GM20000 (cell line): ENCODE measurements around the gene MAP2K3.
A peak's percentile ranks its signal among the peaks of the same experiment; 100 is the strongest.

Experiments
- DNase-seq: peaks from one replicate; pipeline ENCODE4 v3.0.0; 2012; ENCODE audit warnings: low spot score
- TF ChIP-seq, protein P1 (sequence below): IDR thresholded peaks from 2 replicates; pipeline ENCODE4 v1.5.1; 2012; ENCODE audit warnings: mild to moderate bottlenecking, control low read depth; ENCODE audit errors: extremely low read depth, missing control alignments

Gene MAP2K3

DNA sequence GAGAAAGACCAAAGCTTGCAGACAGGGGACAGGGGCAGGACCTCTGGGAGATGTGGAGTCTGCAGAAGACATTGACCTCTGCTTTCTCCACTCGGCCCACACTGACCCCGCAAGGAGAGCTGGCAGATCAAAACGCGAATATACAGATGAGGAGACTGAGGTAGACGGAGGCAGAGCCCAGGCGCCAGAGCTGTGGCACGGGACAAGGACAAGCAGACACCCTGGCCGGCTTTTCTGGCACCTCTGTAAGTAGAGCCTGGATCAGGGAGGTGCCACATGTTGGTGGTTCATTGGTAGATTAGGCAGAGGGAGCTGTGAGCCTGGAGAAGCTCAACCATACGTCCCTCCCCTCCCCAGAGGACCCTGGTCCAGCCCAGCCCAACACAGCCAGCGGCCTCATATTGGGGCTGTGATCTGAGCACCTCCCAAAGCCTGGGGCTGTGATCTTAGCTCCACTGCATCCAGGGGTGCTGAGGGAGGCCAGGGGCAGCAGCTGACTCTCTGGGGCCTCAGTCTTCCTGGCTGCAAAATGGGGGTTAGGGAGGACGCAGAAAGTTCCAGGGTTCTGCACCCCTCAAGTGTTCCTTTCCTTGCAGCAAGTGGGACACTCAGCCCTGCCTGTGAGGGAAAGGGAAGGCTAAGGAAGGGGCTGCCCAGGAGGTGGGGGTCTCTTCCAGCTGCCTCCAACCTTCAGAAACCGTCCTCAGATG lies 35.3 kb upstream of the MAP2K3 start:
- TF ChIP-seq, protein P1, sequence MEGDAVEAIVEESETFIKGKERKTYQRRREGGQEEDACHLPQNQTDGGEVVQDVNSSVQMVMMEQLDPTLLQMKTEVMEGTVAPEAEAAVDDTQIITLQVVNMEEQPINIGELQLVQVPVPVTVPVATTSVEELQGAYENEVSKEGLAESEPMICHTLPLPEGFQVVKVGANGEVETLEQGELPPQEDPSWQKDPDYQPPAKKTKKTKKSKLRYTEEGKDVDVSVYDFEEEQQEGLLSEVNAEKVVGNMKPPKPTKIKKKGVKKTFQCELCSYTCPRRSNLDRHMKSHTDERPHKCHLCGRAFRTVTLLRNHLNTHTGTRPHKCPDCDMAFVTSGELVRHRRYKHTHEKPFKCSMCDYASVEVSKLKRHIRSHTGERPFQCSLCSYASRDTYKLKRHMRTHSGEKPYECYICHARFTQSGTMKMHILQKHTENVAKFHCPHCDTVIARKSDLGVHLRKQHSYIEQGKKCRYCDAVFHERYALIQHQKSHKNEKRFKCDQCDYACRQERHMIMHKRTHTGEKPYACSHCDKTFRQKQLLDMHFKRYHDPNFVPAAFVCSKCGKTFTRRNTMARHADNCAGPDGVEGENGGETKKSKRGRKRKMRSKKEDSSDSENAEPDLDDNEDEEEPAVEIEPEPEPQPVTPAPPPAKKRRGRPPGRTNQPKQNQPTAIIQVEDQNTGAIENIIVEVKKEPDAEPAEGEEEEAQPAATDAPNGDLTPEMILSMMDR, result no peak
- DNase-seq, result no peak

- no peak for DNase-seq
- TF ChIP-seq, protein P1, result no peak
Observed at GRCh38 chr17:21249920-21250703, 34.4 kb upstream of the MAP2K3 start.

DNA sequence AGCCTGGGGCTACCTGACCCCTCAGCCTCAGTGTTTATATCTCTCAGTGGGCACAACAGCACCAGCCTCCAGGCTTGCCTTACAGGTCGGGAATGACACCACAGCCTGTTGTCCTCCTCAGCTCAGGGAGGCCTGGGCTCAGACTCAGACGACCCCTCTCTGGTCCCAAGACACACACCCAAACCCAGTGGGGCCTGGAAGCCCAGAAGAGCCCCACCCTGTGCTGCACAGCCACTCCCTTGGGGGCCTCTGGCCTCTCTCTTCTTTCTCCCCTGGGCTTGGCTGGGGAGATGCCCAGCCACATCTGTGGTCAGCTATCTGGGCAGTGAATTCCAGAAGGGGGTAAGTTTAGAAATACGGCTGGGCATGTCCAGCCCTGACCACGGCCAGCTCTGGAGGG lies 33.7 kb upstream of the MAP2K3 start:
- TF ChIP-seq, protein P1, result no peak
- no peak for DNase-seq

GRCh38 chr17:21251337-21252010 lies 33.0 kb upstream of the MAP2K3 start:
- no peak for DNase-seq
- TF ChIP-seq, protein P1, result no peak

DNA sequence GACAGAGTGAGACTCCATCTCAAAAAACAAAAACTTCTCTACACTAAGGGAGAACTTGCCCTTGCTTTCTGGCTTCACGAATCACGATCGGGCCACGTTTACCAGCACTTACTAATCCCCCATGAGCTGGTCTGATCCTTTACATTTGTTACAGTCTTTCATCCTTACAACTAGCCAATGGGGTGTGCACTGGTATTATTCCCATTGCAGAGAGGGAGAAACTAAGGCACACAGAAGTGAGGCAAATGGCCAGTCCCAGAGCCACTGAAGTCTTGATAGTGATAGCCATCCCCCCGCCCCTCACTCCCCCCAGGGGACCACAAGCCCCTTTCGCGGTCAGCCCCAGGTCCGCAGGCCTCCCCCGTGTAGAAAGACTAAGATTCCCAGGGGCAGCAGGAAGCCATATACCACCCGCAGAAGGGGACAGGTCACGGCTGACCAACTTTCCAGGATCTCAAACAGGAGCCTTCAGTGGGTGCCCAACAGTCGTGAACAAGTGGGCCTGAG lies 32.2 kb upstream of the MAP2K3 start:
- no peak for DNase-seq
- TF ChIP-seq, protein P1, result no peak

GRCh38 chr17:21252796-21253645 lies 31.5 kb upstream of the MAP2K3 start, which contains the start of gene NATD1:
NATD1 (minus strand) TSS chr17:21253410; CDS start chr17:21253264, 146 bp downstream.
- DNase-seq, result peak; percentile 93
- TF ChIP-seq, protein P1, result no peak
